Activated CD8-positive, alpha-beta T cell treated with anti-CD3 and anti-CD28 coated beads, Interleukin-2, amount 10 ng/mL, durations not matched to agents 7 days and 5 days (primary cell): ENCODE results near the gene ADAM11. TPM values are rescaled to one million over a fixed set of nuclear protein-coding genes. Genes with fewer than 3 reads are reported as not detected.
A peak's percentile ranks its signal among the peaks of the same experiment; 100 is the strongest.
"Not testable (repeated sequence)": the region's sequence is repeated elsewhere in the genome, so short reads cannot be mapped to it uniquely, and the experiment has no call there.

Source experiments
- ATAC-seq: fragments of 150-1000 bp; cut with Tn5 transposase; one replicate; pipeline ENCODE4 v1.10.0; 2021; ENCODE audit warnings: moderate library complexity
- CTCF ChIA-PET: fragments of 350-600 bp; sonication (Branson Sonifier 250); formaldehyde crosslinking; loops from one replicate; lab custom pipeline; 2021; ENCODE audit warnings: antibody characterized with exemption; lab: Charles Lee
- POLR2A ChIA-PET: fragments of 350-600 bp; sonication (Branson Sonifier 250); formaldehyde crosslinking; loops from one replicate; lab custom pipeline; 2021; ENCODE audit warnings: antibody characterized with exemption; lab: Charles Lee
- DNase-seq: peaks from one replicate; pipeline ENCODE4 v3.0.0-alpha.2; 2020
- H3K27ac Mint-ChIP-seq: one replicate; pipeline ENCODE4 v1.8.0; 2021; ENCODE audit warnings: mild to moderate bottlenecking, mixed read lengths
- H3K27me3 Mint-ChIP-seq: one replicate; pipeline ENCODE4 v1.8.0; 2021; ENCODE audit warnings: low read depth, mixed read lengths
- H3K36me3 Mint-ChIP-seq: one replicate; pipeline ENCODE4 v1.8.0; 2021; ENCODE audit warnings: low read depth, mixed read lengths
- H3K4me1 Mint-ChIP-seq: one replicate; pipeline ENCODE4 v1.8.0; 2021; ENCODE audit warnings: low read depth, mixed read lengths
- H3K4me3 Mint-ChIP-seq: one replicate; pipeline ENCODE4 v1.8.0; 2021; ENCODE audit warnings: mild to moderate bottlenecking, mixed read lengths
- H3K9me3 Mint-ChIP-seq: one replicate; pipeline ENCODE4 v1.8.0; 2022; ENCODE audit warnings: mixed read lengths; ENCODE audit not compliant: insufficient read depth
- total RNA-seq, 2 experiments: library from RNA; stranded (reverse); gene quantifications; one replicate each; pipeline ENCODE4 v1.2.3, GENCODE V29; 2021

The ADAM11 gene
- total RNA-seq, 2 experiments from 2014 or later = 0.24 to 0.39 TPM

GRCh38 chr17:44807093-44807816, 48.5 kb downstream of the ADAM11 start:
- CTCF ChIA-PET = interaction anchor here (1.5 kb wide), 1 partner anchor 71 kb away, joined by 3 read pairs; no protein-coding TSS in a partner anchor
- ATAC-seq = no peak
- H3K27me3 Mint-ChIP-seq = peaks cover 2% of the 10 kb centered on the region
- POLR2A ChIA-PET = no interaction called here
- H3K36me3 Mint-ChIP-seq = no peaks in the 10 kb centered on the region
- DNase-seq = no peak
- no peaks in the 10 kb centered on the region for H3K9me3 Mint-ChIP-seq
- no peak overlapping the region for H3K27ac Mint-ChIP-seq
- H3K4me1 Mint-ChIP-seq = no peaks in the 10 kb centered on the region
- H3K4me3 Mint-ChIP-seq = no peak overlapping the region

GRCh38 chr17:44807817-44808155, 49.0 kb downstream of the ADAM11 start:
- DNase-seq (no peak), ATAC-seq (no peak)
- ChIA-PET CTCF (interaction anchor here (1.5 kb wide), 1 partner anchor 70 kb away, joined by 3 read pairs; no protein-coding TSS in a partner anchor), POLR2A (no interaction called here)
- Mint-ChIP-seq H3K4me3 (no peak overlapping the region), H3K27me3 (peaks cover 2% of the 10 kb centered on the region), H3K4me1 (no peaks in the 10 kb centered on the region), H3K9me3 (no peaks in the 10 kb centered on the region), H3K27ac (no peak overlapping the region), H3K36me3 (no peaks in the 10 kb centered on the region)

GRCh38 chr17:44808156-44808555, 49.4 kb downstream of the ADAM11 start:
- Mint-ChIP-seq H3K27me3 (peaks cover 2% of the 10 kb centered on the region), H3K4me1 (no peaks in the 10 kb centered on the region), H3K36me3 (no peaks in the 10 kb centered on the region), H3K9me3 (no peaks in the 10 kb centered on the region), H3K4me3 (no peak overlapping the region), H3K27ac (no peak overlapping the region)
- DNase-seq (no peak), ATAC-seq (no peak)
- ChIA-PET CTCF (interaction anchor here (1.5 kb wide), 1 partner anchor 70 kb away, joined by 3 read pairs; no protein-coding TSS in a partner anchor), POLR2A (no interaction called here)

GRCh38 chr17:44808656-44809388, 50.0 kb downstream of the ADAM11 start:
- H3K36me3 Mint-ChIP-seq, H3K27me3 Mint-ChIP-seq, H3K4me3 Mint-ChIP-seq, H3K9me3 Mint-ChIP-seq, H3K4me1 Mint-ChIP-seq, H3K27ac Mint-ChIP-seq, POLR2A ChIA-PET, ATAC-seq, DNase-seq: not testable (repeated sequence)
- CTCF ChIA-PET = interaction anchor here (0.9 kb wide), 1 partner anchor 30 kb away, joined by 3 read pairs; no protein-coding TSS in a partner anchor

GRCh38 chr17:44812263-44812662, 53.5 kb downstream of the ADAM11 start:
- Mint-ChIP-seq H3K4me1 (no peaks in the 10 kb centered on the region), H3K27ac (no peak overlapping the region), H3K9me3 (no peaks in the 10 kb centered on the region), H3K36me3 (no peaks in the 10 kb centered on the region), H3K4me3 (no peak overlapping the region), H3K27me3 (peaks cover 2% of the 10 kb centered on the region)
- no peak for DNase-seq
- no peak for ATAC-seq
- ChIA-PET CTCF (interaction anchor here (0.9 kb wide), 1 partner anchor 33 kb away, joined by 3 read pairs; no protein-coding TSS in a partner anchor), POLR2A (no interaction called here)

- CTCF ChIA-PET = interaction anchor here (1.2 kb wide), 1 partner anchor 17 kb away, joined by 3 read pairs; no protein-coding TSS in a partner anchor
- H3K27ac Mint-ChIP-seq, POLR2A ChIA-PET, H3K4me1 Mint-ChIP-seq, H3K27me3 Mint-ChIP-seq, H3K9me3 Mint-ChIP-seq, H3K36me3 Mint-ChIP-seq, DNase-seq, ATAC-seq, H3K4me3 Mint-ChIP-seq: not testable (repeated sequence)
Measured at GRCh38 chr17:44818508-44818907, 59.7 kb downstream of the ADAM11 start.

- Mint-ChIP-seq H3K4me1 (no peaks in the 10 kb centered on the region), H3K36me3 (no peaks in the 10 kb centered on the region), H3K27me3 (peaks cover 1% of the 10 kb centered on the region), H3K9me3 (no peaks in the 10 kb centered on the region), H3K27ac (no peak overlapping the region), H3K4me3 (no peak overlapping the region)
- ATAC-seq (no peak), DNase-seq (no peak)
- CTCF ChIA-PET = interaction anchor here (1.0 kb wide), 1 partner anchor 41 kb away, joined by 4 read pairs; no protein-coding TSS in a partner anchor
- POLR2A ChIA-PET = no interaction called here
Measured at GRCh38 chr17:44820631-44821212, 61.9 kb downstream of the ADAM11 start.

- H3K4me1 Mint-ChIP-seq, ATAC-seq, DNase-seq, H3K27ac Mint-ChIP-seq, H3K9me3 Mint-ChIP-seq, H3K36me3 Mint-ChIP-seq, H3K4me3 Mint-ChIP-seq: not testable (repeated sequence)
- POLR2A ChIA-PET = interaction anchor here (0.6 kb wide), 1 partner anchor 1349 kb away, joined by 3 read pairs; no protein-coding TSS in a partner anchor
- peaks cover 24% of the 10 kb centered on the region for H3K27me3 Mint-ChIP-seq
- CTCF ChIA-PET = interaction anchor here (1.7 kb wide), 1 partner anchor 46 kb away, joined by 4 read pairs; no protein-coding TSS in a partner anchor
Measured at GRCh38 chr17:44825236-44825635, 66.4 kb downstream of the ADAM11 start.

GRCh38 chr17:44826123-44826790, 67.5 kb downstream of the ADAM11 start:
- ATAC-seq (no peak), DNase-seq (no peak)
- no peak overlapping the region for H3K4me3 Mint-ChIP-seq
- H3K27ac Mint-ChIP-seq = no peak overlapping the region
- H3K27me3 Mint-ChIP-seq = peaks cover 31% of the 10 kb centered on the region
- POLR2A ChIA-PET = interaction anchor here (0.6 kb wide), 1 partner anchor 1348 kb away, joined by 3 read pairs; no protein-coding TSS in a partner anchor
- H3K4me1 Mint-ChIP-seq = peaks cover 12% of the 10 kb centered on the region
- no peaks in the 10 kb centered on the region for H3K36me3 Mint-ChIP-seq
- CTCF ChIA-PET = interaction anchor here (1.7 kb wide), 1 partner anchor 47 kb away, joined by 4 read pairs; no protein-coding TSS in a partner anchor
- no peaks in the 10 kb centered on the region for H3K9me3 Mint-ChIP-seq

GRCh38 chr17:44827863-44828262, 69.1 kb downstream of the ADAM11 start:
- Mint-ChIP-seq H3K27ac (no peak overlapping the region), H3K9me3 (no peaks in the 10 kb centered on the region), H3K4me3 (no peak overlapping the region), H3K27me3 (peaks cover 40% of the 10 kb centered on the region), H3K4me1 (peaks cover 12% of the 10 kb centered on the region), H3K36me3 (no peaks in the 10 kb centered on the region)
- no peak for ATAC-seq
- ChIA-PET POLR2A (no interaction called here), CTCF (interaction anchor here (0.8 to 1.0 kb wide), 2 partner anchors 48 to 49 kb away, joined by 3 to 4 read pairs; no protein-coding TSS in a partner anchor)
- no peak for DNase-seq

- ATAC-seq (peak; percentile 15), DNase-seq (peak; percentile 47)
- peak overlapping the region; percentile 70 for H3K4me3 Mint-ChIP-seq
- H3K9me3 Mint-ChIP-seq = no peaks in the 10 kb centered on the region
- CTCF ChIA-PET = interaction anchor here (0.7 to 1.2 kb wide), 4 partner anchors 12 to 306 kb away, joined by 3 to 6 read pairs (median 5); partner anchors contain the start of gene ACBD4
- POLR2A ChIA-PET = no interaction called here
- H3K27ac Mint-ChIP-seq = peak overlapping the region; percentile 9
- H3K4me1 Mint-ChIP-seq = peaks cover 12% of the 10 kb centered on the region
- H3K27me3 Mint-ChIP-seq = peaks cover 48% of the 10 kb centered on the region
- no peaks in the 10 kb centered on the region for H3K36me3 Mint-ChIP-seq
Measured at GRCh38 chr17:44828919-44829522, 70.2 kb downstream of the ADAM11 start.
